Loucy (cell line): Measurements from ENCODE around the gene WDR7.

Experiments used
- H2AFZ ChIP-seq: fragments of 200-600 bp; sonication (generic); 2 replicates; pipeline ENCODE4 v1.6.0; 2016; ENCODE audit warnings: antibody characterized with exemption, mild to moderate bottlenecking, low read length, moderate library complexity
- H3F3A ChIP-seq: fragments of 200-600 bp; 2 replicates; pipeline ENCODE4 v1.6.0; 2016; ENCODE audit warnings: antibody characterized with exemption, low read depth, mild to moderate bottlenecking
- H3K27me3 ChIP-seq: fragments of 200-600 bp; sonication (generic); 2 replicates; pipeline ENCODE4 v1.6.1; 2014; ENCODE audit warnings: low read length, mild to moderate bottlenecking; ENCODE audit not compliant: insufficient read depth, poor library complexity, severe bottlenecking
- H3K36me3 ChIP-seq: fragments of 200-600 bp; sonication (generic); 2 replicates; pipeline ENCODE4 v1.6.1; 2016; ENCODE audit warnings: low read length; ENCODE audit not compliant: insufficient read depth
- H3K4me1 ChIP-seq: fragments of 200-600 bp; sonication (generic); 2 replicates; pipeline ENCODE4 v1.5.1; 2014; ENCODE audit warnings: low read length, mild to moderate bottlenecking; ENCODE audit not compliant: insufficient read depth, poor library complexity, severe bottlenecking
- H3K4me2 ChIP-seq: fragments of 200-600 bp; sonication (generic); 2 replicates; pipeline ENCODE4 v1.6.0; 2014; ENCODE audit warnings: antibody characterized with exemption, low read length, low read depth, mild to moderate bottlenecking; ENCODE audit not compliant: poor library complexity, severe bottlenecking
- H3K4me3 ChIP-seq: fragments of 200-600 bp; sonication (generic); 2 replicates; pipeline ENCODE4 v1.5.1; 2014; ENCODE audit warnings: low read length, mild to moderate bottlenecking, mixed read lengths; ENCODE audit not compliant: poor library complexity, severe bottlenecking
- H3K79me2 ChIP-seq: fragments of 200-600 bp; sonication (generic); 2 replicates; pipeline ENCODE4 v1.6.1; 2014; ENCODE audit warnings: low read length; ENCODE audit not compliant: insufficient read depth
- H3K9ac ChIP-seq: fragments of 200-600 bp; sonication (generic); 2 replicates; pipeline ENCODE4 v1.6.0; 2014; ENCODE audit warnings: mild to moderate bottlenecking, low read depth, low read length, moderate library complexity; ENCODE audit not compliant: poor library complexity, severe bottlenecking
- H3K9me2 ChIP-seq: fragments of 200-600 bp; sonication (generic); replicated peaks from 2 replicates; pipeline ENCODE4 v1.6.1; 2016; ENCODE audit warnings: low read depth, low read length, mixed read lengths
- H3K9me3 ChIP-seq: fragments of 200-600 bp; sonication (generic); 2 replicates; pipeline ENCODE4 v1.6.1; 2014; ENCODE audit warnings: mild to moderate bottlenecking, antibody characterized with exemption, low read length, low read depth; ENCODE audit not compliant: insufficient read depth
- H4K20me1 ChIP-seq: fragments of 200-600 bp; sonication (generic); 2 replicates; pipeline ENCODE4 v1.6.0; 2014; ENCODE audit warnings: antibody characterized with exemption, low read length, mild to moderate bottlenecking; ENCODE audit not compliant: insufficient read depth, poor library complexity, severe bottlenecking
- CTCF ChIP-seq: fragments of 200-600 bp; sonication (generic); conservative IDR thresholded peaks from 2 replicates; pipeline ENCODE4 v1.5.1; 2014; ENCODE audit warnings: mild to moderate bottlenecking, antibody characterized with exemption, low read length
- EZH2phosphoT487 ChIP-seq: fragments of 200-600 bp; IDR thresholded peaks from 2 replicates; pipeline ENCODE4 v1.6.1; 2018; ENCODE audit warnings: antibody characterized with exemption, mild to moderate bottlenecking, moderate library complexity, borderline replicate concordance

WDR7 gene

GRCh38 chr18:56684277-56684676, 33.1 kb downstream of the WDR7 start:
- Histone ChIP-seq H3K27me3 (no peaks in the 10 kb centered on the region), H4K20me1 (no peaks in the 10 kb centered on the region), H3K79me2 (no peaks in the 10 kb centered on the region), H2AFZ (no peak overlapping the region), H3F3A (no peaks in the 10 kb centered on the region), H3K9ac (no peak overlapping the region), H3K4me1 (no peaks in the 10 kb centered on the region), H3K9me3 (no peaks in the 10 kb centered on the region), H3K4me3 (no peak overlapping the region), H3K36me3 (peaks cover 44% of the 10 kb centered on the region; the same call in 1 of the 2 replicates), H3K4me2 (no peak overlapping the region), H3K9me2 (no peaks in the 10 kb centered on the region)
- no peak for TF ChIP-seq CTCF
- no peak for TF ChIP-seq EZH2phosphoT487

DNA sequence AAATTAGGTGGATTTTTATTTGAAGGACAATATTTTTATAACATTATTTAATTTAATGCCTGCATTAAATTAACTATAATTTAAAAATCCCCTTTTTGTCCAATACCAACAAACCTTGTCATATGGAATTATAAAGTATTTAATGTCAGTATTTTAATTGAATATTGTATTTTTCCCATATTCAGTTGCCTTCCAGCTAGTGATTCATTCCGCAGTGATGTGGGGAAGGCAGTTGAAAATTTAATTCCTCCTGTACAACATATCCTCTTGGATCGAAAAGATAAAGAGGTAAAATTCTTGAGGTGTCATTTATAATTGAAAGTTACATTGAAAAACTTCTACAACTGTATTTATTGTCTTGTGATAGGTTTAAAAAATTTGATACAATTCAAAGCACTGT, 40.4 kb downstream of the WDR7 start:
- H3K36me3 ChIP-seq: peaks cover 29% of the 10 kb centered on the region; the same call in 1 of the 2 replicates
- no peak overlapping the region for H3K4me3 ChIP-seq
- no peak overlapping the region for H2AFZ ChIP-seq
- H3K9ac ChIP-seq: no peak overlapping the region
- no peaks in the 10 kb centered on the region for H4K20me1 ChIP-seq
- no peaks in the 10 kb centered on the region for H3K4me1 ChIP-seq
- no peaks in the 10 kb centered on the region for H3K27me3 ChIP-seq
- H3K79me2 ChIP-seq: no peaks in the 10 kb centered on the region
- TF ChIP-seq EZH2phosphoT487 (no peak), CTCF (no peak)
- no peaks in the 10 kb centered on the region for H3F3A ChIP-seq
- H3K9me3 ChIP-seq: no peaks in the 10 kb centered on the region
- H3K4me2 ChIP-seq: no peak overlapping the region
- no peaks in the 10 kb centered on the region for H3K9me2 ChIP-seq

DNA sequence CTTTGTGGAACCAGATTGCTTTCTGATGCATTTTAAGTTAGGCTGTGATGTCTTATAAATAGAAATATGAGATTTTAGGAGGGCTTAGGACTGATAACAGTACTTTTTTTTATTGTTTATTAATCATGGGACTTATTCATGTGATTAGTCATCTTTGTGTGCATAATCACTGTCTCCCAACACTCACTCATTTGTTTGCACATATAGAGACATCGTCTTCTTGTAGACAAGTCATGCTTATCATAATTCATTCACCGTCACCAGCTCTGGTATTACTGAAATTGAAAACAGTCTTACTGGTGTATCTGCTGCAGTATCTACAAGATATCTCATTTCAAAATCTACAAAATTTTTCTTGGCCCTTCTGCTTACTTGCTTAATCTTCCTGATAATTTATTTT, 45.8 kb downstream of the WDR7 start:
- Histone ChIP-seq H2AFZ (no peak overlapping the region), H3K9ac (no peak overlapping the region), H3K4me1 (no peaks in the 10 kb centered on the region), H3K27me3 (no peaks in the 10 kb centered on the region), H3K4me2 (no peak overlapping the region), H4K20me1 (no peaks in the 10 kb centered on the region), H3K9me3 (no peaks in the 10 kb centered on the region), H3K36me3 (peaks cover 20% of the 10 kb centered on the region; the same call in 1 of the 2 replicates), H3K4me3 (no peak overlapping the region), H3F3A (no peaks in the 10 kb centered on the region), H3K79me2 (no peaks in the 10 kb centered on the region), H3K9me2 (no peaks in the 10 kb centered on the region)
- TF ChIP-seq EZH2phosphoT487: no peak
- no peak for TF ChIP-seq CTCF
